ENCODE measurements around the gene ANGEL1. TPM values are rescaled to one million over a fixed set of nuclear protein-coding genes. Genes with fewer than 3 reads are reported as not detected.

ANGEL1 gene
- total and polyA plus RNA-seq, 2 of the 13 experiments (the other 11 are each of a cell fraction or from before 2014, with no cell fraction given) = 14.3 to 20.1 TPM

DNA sequence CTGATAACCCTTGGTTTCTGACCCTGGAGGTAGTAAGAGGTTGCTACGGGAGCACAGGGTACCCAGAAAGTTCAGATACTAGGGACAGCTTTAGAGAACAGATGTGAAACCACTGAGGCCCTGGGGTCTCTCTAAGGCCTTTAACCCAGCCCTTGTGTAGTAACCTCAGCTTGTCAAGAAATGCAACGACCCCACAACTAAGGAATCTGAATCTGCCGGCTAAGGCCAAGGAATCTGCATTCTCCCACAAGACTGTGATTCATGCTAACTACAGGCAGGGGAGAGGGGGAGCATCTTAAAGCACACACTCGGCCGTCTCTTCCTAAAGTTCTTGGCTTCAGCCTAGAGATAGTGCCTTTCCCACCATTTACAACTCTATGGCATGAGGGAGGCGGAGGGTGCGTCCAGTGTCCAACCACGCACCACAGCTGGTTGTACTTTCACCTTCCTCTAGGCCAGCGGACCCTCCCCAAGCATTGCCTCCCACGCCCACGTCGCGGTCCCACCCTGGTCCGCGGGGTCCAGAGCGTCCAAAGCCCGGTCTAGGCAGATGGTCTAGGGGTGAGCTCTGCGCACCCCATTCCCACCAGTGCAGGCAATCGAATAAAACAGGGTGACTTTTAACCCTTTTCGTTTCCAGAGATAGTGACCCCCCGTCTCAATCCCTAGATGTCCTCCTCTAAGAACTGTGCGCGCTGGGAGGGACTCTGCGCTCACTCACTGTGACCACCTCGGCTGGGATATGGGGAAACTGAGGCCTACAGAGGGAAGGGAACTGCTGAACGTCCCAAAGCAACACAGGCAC, 52.1 kb downstream of the ANGEL1 start:
- no peak overlapping the region for H3K9ac ChIP-seq (ENCODE audit: insufficient read depth, low read depth, low read length)

More for the DNA sequence above, 52.1 kb downstream of the ANGEL1 start:
- H3K27me3 ChIP-seq (ENCODE audit: control insufficient read depth in 1 of 2, insufficient read depth in 2 of 2, low read length in 2 of 2) = peaks cover 2 to 40% of the 10 kb centered on the region in 2 experiments; a peak in 4 of 5 replicates
- 81% methylated on average over 24 of the region's 26 CpGs for WGBS (ENCODE audit: low lambda C conversion rate)
- no peaks in the 10 kb centered on the region for H4K20me1 ChIP-seq (ENCODE audit: insufficient read depth, low read length)
- in situ Hi-C loops (cut with HindIII; ENCODE audit: extremely low pct_ligation_motif_present, low pct_unique_long_range_greater_than_20kb) (no loop called here), intact Hi-C loops (cut with micrococcal nuclease; ENCODE audit: unreplicated experiment) (no loop called here)
- no peak for TF ChIP-seq MTA1 (CRISPR knock-in tag; IDR thresholded peaks at IDR 0.05; ENCODE audit: borderline replicate concordance)
- no peak for TF ChIP-seq KDM1A (CRISPR knock-in tag; IDR thresholded peaks at IDR 0.05)
- TF ChIP-seq, protein P1, sequence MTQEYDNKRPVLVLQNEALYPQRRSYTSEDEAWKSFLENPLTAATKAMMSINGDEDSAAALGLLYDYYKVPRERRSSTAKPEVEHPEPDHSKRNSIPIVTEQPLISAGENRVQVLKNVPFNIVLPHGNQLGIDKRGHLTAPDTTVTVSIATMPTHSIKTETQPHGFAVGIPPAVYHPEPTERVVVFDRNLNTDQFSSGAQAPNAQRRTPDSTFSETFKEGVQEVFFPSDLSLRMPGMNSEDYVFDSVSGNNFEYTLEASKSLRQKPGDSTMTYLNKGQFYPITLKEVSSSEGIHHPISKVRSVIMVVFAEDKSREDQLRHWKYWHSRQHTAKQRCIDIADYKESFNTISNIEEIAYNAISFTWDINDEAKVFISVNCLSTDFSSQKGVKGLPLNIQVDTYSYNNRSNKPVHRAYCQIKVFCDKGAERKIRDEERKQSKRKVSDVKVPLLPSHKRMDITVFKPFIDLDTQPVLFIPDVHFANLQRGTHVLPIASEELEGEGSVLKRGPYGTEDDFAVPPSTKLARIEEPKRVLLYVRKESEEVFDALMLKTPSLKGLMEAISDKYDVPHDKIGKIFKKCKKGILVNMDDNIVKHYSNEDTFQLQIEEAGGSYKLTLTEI (CRISPR knock-in tag; conservative IDR thresholded peaks at IDR 0.05) = no peak
- TF ChIP-seq ZNF724P (CRISPR knock-in tag; IDR thresholded peaks at IDR 0.05; ENCODE audit: borderline replicate concordance) = no peak
- no peak for TF ChIP-seq ZNF530 (CRISPR knock-in tag; IDR thresholded peaks at IDR 0.05; ENCODE audit: low read depth)
- TF ChIP-seq, protein P2, sequence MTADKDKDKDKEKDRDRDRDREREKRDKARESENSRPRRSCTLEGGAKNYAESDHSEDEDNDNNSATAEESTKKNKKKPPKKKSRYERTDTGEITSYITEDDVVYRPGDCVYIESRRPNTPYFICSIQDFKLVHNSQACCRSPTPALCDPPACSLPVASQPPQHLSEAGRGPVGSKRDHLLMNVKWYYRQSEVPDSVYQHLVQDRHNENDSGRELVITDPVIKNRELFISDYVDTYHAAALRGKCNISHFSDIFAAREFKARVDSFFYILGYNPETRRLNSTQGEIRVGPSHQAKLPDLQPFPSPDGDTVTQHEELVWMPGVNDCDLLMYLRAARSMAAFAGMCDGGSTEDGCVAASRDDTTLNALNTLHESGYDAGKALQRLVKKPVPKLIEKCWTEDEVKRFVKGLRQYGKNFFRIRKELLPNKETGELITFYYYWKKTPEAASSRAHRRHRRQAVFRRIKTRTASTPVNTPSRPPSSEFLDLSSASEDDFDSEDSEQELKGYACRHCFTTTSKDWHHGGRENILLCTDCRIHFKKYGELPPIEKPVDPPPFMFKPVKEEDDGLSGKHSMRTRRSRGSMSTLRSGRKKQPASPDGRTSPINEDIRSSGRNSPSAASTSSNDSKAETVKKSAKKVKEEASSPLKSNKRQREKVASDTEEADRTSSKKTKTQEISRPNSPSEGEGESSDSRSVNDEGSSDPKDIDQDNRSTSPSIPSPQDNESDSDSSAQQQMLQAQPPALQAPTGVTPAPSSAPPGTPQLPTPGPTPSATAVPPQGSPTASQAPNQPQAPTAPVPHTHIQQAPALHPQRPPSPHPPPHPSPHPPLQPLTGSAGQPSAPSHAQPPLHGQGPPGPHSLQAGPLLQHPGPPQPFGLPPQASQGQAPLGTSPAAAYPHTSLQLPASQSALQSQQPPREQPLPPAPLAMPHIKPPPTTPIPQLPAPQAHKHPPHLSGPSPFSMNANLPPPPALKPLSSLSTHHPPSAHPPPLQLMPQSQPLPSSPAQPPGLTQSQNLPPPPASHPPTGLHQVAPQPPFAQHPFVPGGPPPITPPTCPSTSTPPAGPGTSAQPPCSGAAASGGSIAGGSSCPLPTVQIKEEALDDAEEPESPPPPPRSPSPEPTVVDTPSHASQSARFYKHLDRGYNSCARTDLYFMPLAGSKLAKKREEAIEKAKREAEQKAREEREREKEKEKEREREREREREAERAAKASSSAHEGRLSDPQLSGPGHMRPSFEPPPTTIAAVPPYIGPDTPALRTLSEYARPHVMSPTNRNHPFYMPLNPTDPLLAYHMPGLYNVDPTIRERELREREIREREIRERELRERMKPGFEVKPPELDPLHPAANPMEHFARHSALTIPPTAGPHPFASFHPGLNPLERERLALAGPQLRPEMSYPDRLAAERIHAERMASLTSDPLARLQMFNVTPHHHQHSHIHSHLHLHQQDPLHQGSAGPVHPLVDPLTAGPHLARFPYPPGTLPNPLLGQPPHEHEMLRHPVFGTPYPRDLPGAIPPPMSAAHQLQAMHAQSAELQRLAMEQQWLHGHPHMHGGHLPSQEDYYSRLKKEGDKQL (CRISPR knock-in tag; IDR thresholded peaks at IDR 0.05; ENCODE audit: low read depth) = no peak
- TF ChIP-seq, protein P3, sequence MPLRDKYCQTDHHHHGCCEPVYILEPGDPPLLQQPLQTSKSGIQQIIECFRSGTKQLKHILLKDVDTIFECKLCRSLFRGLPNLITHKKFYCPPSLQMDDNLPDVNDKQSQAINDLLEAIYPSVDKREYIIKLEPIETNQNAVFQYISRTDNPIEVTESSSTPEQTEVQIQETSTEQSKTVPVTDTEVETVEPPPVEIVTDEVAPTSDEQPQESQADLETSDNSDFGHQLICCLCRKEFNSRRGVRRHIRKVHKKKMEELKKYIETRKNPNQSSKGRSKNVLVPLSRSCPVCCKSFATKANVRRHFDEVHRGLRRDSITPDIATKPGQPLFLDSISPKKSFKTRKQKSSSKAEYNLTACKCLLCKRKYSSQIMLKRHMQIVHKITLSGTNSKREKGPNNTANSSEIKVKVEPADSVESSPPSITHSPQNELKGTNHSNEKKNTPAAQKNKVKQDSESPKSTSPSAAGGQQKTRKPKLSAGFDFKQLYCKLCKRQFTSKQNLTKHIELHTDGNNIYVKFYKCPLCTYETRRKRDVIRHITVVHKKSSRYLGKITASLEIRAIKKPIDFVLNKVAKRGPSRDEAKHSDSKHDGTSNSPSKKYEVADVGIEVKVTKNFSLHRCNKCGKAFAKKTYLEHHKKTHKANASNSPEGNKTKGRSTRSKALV (CRISPR knock-in tag; IDR thresholded peaks at IDR 0.05) = no peak
- TF ChIP-seq TARDBP (CRISPR knock-in tag; IDR thresholded peaks at IDR 0.05) = no peak
- TF ChIP-seq NONO (IDR thresholded peaks at IDR 0.05) = no peak
- no peak for TF ChIP-seq NONO (CRISPR knock-in tag; conservative IDR thresholded peaks at IDR 0.05)
- no peak for TF ChIP-seq ZNF337 (CRISPR knock-in tag; IDR thresholded peaks at IDR 0.05; ENCODE audit: borderline replicate concordance, low read depth)
- ChIA-PET CTCF (ENCODE audit: low intra/inter-chr PET ratio, low total read pairs) (no interaction called here), POLR2A (no interaction called here)
- H2AFZ ChIP-seq (ENCODE audit: low read length) = no peak overlapping the region
- no peak for ATAC-seq
- no peak for DNase-seq (ENCODE audit: low spot score)
- peak overlapping the region; percentile 86; the same call in 1 of the 2 replicates for H3K4me2 ChIP-seq (ENCODE audit: low read depth, low read length)
- H3K27ac ChIP-seq (ENCODE audit: extremely low read length, insufficient read depth, low read length) = no peak overlapping the region
- H3K36me3 ChIP-seq (replicated peaks in 1 of 2; ENCODE audit: control insufficient read depth in 1 of 2, insufficient read depth in 2 of 2, low read length in 2 of 2) = no peaks in the 10 kb centered on the region
- H3K9me3 ChIP-seq (ENCODE audit: low read length) = no peaks in the 10 kb centered on the region
- BruUV-seq (replicated peaks) = no TSS peak
- H3K4me3 ChIP-seq (replicated peaks in 1 of 3; ENCODE audit: insufficient read depth in 1 of 3, low read depth in 2 of 3, low read length in 3 of 3) = peak overlapping the region in 2 of 3 experiments; percentile 59 to 77; a peak in 2 of 6 replicates
- no peak for FAIRE-seq
- no peaks in the 10 kb centered on the region for H3K79me2 ChIP-seq (ENCODE audit: insufficient read depth, low read length)
- H3K4me1 ChIP-seq (ENCODE audit: insufficient read depth, low read length) = 0 out of 2 replicates have a peak, but pooled peaks cover 7% of the 10 kb centered on the region

Measured in HepG2 (cell line).